Measurements from ENCODE around the gene CCDC85A. TPM values are rescaled to one million over a fixed set of nuclear protein-coding genes. Genes with fewer than 3 reads are reported as not detected.

The CCDC85A gene
- total and polyA plus RNA-seq, 5 donors from 2014 or later: not detected

DNA sequence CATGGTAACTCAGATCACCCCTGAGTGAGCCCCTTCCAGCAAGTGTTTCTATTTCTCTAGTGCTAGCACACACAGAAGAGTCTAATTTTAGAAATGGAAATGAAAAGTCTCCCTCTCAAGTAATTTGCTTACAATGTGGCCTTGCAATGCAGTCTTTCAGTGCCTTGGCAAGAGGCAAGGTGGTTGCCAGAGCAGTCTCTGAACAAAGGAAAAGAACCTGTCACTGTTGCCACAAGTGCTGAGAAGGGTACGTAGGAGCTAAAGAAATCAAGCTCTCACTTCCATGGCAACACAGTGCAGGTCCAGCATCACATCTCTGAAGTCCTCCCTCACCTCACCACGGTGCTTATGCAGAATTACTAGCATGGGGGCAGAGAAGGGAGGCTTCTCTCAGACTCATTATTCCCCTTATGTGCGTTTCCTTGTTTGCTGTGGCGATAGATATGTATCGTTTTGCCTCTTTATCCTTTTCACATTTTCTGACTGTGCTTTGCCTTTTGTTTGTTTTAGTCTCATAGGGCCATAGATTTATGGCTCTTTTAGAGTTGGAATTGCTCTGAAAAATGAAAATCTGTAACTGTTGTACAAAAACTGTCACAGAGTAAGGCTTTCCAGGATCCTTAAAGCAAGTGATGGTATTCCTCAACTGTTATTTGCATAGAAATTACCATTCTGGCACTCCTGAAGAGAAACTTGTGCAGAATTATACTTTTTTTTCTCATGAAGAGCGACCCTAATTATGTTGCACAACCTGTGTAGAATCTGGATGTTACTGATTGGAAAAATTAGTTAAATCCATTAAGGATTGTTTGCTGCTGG lies 164.8 kb downstream of the CCDC85A start:
- H3K9me3 ChIP-seq (ENCODE audit: control insufficient read depth in 2 of 2, low read length in 2 of 2): no peaks in the 10 kb centered on the region
- H3K4me3 Mint-ChIP-seq: no peak overlapping the region
- H3K4me1 Mint-ChIP-seq: no peaks in the 10 kb centered on the region
- no peaks in the 10 kb centered on the region for H3K36me3 Mint-ChIP-seq
- no peaks in the 10 kb centered on the region for H3K27me3 Mint-ChIP-seq
- H3K4me3 ChIP-seq (ENCODE audit: low read depth, low read length): no peak overlapping the region
- no peaks in the 10 kb centered on the region for H3K27me3 ChIP-seq (ENCODE audit: control insufficient read depth, insufficient read depth, low read length)
- no peak overlapping the region for H3K27ac Mint-ChIP-seq
- DNase-seq: no peak
- H3K9me3 Mint-ChIP-seq: peaks cover 0 to 2% (median 0%) of the 10 kb centered on the region in 7 donors
- ATAC-seq (ENCODE audit: low read depth in 2 of 2): no peak
- H3K4me1 ChIP-seq (ENCODE audit: control insufficient read depth, insufficient read depth, low read length, poor library complexity, severe bottlenecking): no peaks in the 10 kb centered on the region
- H3K27ac ChIP-seq (ENCODE audit: insufficient read depth, low read length, poor library complexity, severe bottlenecking): no peak overlapping the region
- no peaks in the 10 kb centered on the region for H3K36me3 ChIP-seq (ENCODE audit: control insufficient read depth, insufficient read depth, low read length)

DNA sequence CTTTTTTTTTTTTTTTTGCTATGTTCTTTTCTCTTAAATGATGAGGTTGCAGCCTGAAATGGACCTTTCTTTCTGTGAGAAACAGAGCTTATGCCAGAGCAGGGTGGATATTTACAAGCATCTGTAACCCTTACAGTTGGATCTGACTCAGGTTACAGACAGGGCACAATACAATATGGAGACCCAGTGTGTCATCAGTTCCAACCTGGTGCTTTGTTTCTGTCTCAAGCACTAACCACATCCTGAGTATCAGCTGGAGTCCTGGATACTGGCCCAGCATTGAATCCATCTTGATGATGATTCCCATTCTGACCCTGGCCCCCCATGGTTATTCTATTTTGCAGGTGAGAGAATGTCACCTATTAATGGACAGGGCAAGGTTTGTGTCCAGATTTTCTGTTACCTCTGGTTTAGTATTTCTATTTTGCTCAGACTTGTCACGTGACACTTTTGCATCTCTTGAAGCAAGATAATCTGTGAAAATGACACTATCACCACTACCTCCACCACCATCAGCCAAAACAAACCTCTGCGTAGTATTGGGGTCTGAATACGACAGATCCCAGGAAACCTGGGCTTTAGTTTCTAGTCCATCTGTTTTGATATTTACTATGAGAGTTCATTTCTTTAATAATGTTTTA lies 174.0 kb downstream of the CCDC85A start:
- Histone ChIP-seq H3K27me3 (ENCODE audit: control insufficient read depth, insufficient read depth, low read length) (no peaks in the 10 kb centered on the region), H3K9me3 (ENCODE audit: control insufficient read depth in 2 of 2, low read length in 2 of 2) (no peaks in the 10 kb centered on the region), H3K4me1 (ENCODE audit: control insufficient read depth, insufficient read depth, low read length, poor library complexity, severe bottlenecking) (no peaks in the 10 kb centered on the region), H3K4me3 (ENCODE audit: low read depth, low read length) (no peak overlapping the region), H3K36me3 (ENCODE audit: control insufficient read depth, insufficient read depth, low read length) (no peaks in the 10 kb centered on the region), H3K27ac (ENCODE audit: insufficient read depth, low read length, poor library complexity, severe bottlenecking) (no peak overlapping the region)
- ATAC-seq (ENCODE audit: low read depth in 2 of 2) (no peak), DNase-seq (no peak)
- Mint-ChIP-seq H3K4me3 (no peak overlapping the region), H3K36me3 (no peaks in the 10 kb centered on the region), H3K27me3 (no peaks in the 10 kb centered on the region), H3K27ac (no peak overlapping the region), H3K4me1 (no peaks in the 10 kb centered on the region), H3K9me3 (peaks cover 0 to 14% (median 7%) of the 10 kb centered on the region in 7 donors)

DNA sequence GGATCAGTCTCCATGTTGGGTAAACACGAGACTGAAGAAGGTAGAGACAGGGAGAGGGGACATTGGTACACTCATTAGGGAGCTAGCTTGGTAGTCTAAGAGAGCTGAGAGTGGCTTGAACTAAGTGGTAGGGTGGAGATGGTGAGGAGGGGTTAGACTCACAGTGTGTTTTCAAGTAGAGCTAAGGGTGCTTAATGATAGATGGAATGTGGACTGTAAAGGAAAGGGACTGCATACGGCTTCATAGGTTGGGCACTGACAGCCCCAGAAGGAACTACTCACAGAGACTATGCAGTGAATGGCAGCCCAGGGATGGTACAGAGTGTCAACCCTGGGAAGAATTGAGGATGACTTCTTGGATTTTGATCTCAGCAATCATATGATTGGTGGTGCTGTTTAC lies 178.1 kb downstream of the CCDC85A start:
- Histone ChIP-seq H3K27me3 (ENCODE audit: control insufficient read depth, insufficient read depth, low read length) (no peaks in the 10 kb centered on the region), H3K4me1 (ENCODE audit: control insufficient read depth, insufficient read depth, low read length, poor library complexity, severe bottlenecking) (no peaks in the 10 kb centered on the region), H3K4me3 (ENCODE audit: low read depth, low read length) (no peak overlapping the region), H3K9me3 (ENCODE audit: control insufficient read depth in 2 of 2, low read length in 2 of 2) (no peaks in the 10 kb centered on the region), H3K36me3 (ENCODE audit: control insufficient read depth, insufficient read depth, low read length) (no peaks in the 10 kb centered on the region), H3K27ac (ENCODE audit: insufficient read depth, low read length, poor library complexity, severe bottlenecking) (no peak overlapping the region)
- H3K36me3 Mint-ChIP-seq: no peaks in the 10 kb centered on the region
- no peak for ATAC-seq (ENCODE audit: low read depth in 2 of 2)
- DNase-seq: no peak
- no peaks in the 10 kb centered on the region for H3K27me3 Mint-ChIP-seq
- no peak overlapping the region for H3K4me3 Mint-ChIP-seq
- H3K9me3 Mint-ChIP-seq: peaks cover 0 to 15% (median 7%) of the 10 kb centered on the region in 7 donors
- no peaks in the 10 kb centered on the region for H3K4me1 Mint-ChIP-seq
- H3K27ac Mint-ChIP-seq: no peak overlapping the region

DNA sequence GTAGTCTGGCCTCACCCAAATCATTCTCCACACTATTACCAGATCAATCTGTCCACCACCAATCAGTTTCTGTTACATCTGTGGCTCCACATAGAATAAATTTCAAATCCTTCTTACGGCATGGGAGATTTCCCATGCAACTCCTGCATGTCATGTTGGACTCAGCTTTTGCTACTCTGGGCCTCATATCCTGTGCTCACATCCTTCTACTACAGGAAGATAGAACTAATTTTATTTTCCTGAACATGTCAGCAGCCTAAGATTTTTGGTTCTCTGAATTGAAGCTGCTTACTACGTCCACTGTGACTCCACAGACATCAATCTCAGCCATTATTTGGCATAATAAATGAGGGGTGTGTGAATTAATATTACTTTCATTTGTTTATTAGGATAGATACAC lies 181.1 kb downstream of the CCDC85A start:
- H3K27ac Mint-ChIP-seq: no peak overlapping the region
- peaks cover 0 to 15% (median 5%) of the 10 kb centered on the region in 7 donors for H3K9me3 Mint-ChIP-seq
- Histone ChIP-seq H3K27ac (ENCODE audit: insufficient read depth, low read length, poor library complexity, severe bottlenecking) (no peak overlapping the region), H3K27me3 (ENCODE audit: control insufficient read depth, insufficient read depth, low read length) (no peaks in the 10 kb centered on the region), H3K9me3 (ENCODE audit: control insufficient read depth in 2 of 2, low read length in 2 of 2) (no peaks in the 10 kb centered on the region), H3K4me3 (ENCODE audit: low read depth, low read length) (no peak overlapping the region), H3K36me3 (ENCODE audit: control insufficient read depth, insufficient read depth, low read length) (no peaks in the 10 kb centered on the region), H3K4me1 (ENCODE audit: control insufficient read depth, insufficient read depth, low read length, poor library complexity, severe bottlenecking) (no peaks in the 10 kb centered on the region)
- H3K4me3 Mint-ChIP-seq: no peak overlapping the region
- no peak for ATAC-seq (ENCODE audit: low read depth in 2 of 2)
- no peak for DNase-seq
- H3K27me3 Mint-ChIP-seq: no peaks in the 10 kb centered on the region
- no peaks in the 10 kb centered on the region for H3K36me3 Mint-ChIP-seq
- H3K4me1 Mint-ChIP-seq: no peaks in the 10 kb centered on the region

DNA sequence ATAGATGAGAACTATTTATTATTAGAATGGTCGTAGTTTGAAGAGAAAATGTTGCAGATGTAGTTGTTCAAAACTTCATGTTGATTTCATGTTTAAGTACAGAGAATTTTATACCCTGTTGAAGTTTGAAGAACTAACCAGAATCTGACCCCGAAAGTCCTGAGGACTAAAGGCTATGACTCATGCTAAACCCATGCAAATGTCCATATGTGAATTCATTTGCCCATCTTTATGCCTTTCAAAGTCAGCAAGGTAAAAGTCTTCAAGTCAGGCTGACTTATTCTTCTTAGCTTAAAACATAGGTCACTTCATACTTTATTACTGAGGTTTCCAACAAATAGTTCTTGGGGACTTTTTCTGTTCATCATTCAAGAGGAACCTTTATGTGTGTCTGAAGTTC lies 185.5 kb downstream of the CCDC85A start:
- no peak overlapping the region for H3K4me3 Mint-ChIP-seq
- no peak overlapping the region for H3K4me3 ChIP-seq (ENCODE audit: low read depth, low read length)
- H3K27me3 Mint-ChIP-seq: no peaks in the 10 kb centered on the region
- no peaks in the 10 kb centered on the region for H3K9me3 ChIP-seq (ENCODE audit: control insufficient read depth in 2 of 2, low read length in 2 of 2)
- H3K4me1 Mint-ChIP-seq: no peaks in the 10 kb centered on the region
- DNase-seq (no peak), ATAC-seq (ENCODE audit: low read depth in 2 of 2) (no peak)
- no peak overlapping the region for H3K27ac ChIP-seq (ENCODE audit: insufficient read depth, low read length, poor library complexity, severe bottlenecking)
- H3K36me3 ChIP-seq (ENCODE audit: control insufficient read depth, insufficient read depth, low read length): no peaks in the 10 kb centered on the region
- no peaks in the 10 kb centered on the region for H3K4me1 ChIP-seq (ENCODE audit: control insufficient read depth, insufficient read depth, low read length, poor library complexity, severe bottlenecking)
- no peak overlapping the region for H3K27ac Mint-ChIP-seq
- no peaks in the 10 kb centered on the region for H3K36me3 Mint-ChIP-seq
- H3K27me3 ChIP-seq (ENCODE audit: control insufficient read depth, insufficient read depth, low read length): no peaks in the 10 kb centered on the region
- H3K9me3 Mint-ChIP-seq: peaks cover 0 to 5% (median 2%) of the 10 kb centered on the region in 7 donors

DNA sequence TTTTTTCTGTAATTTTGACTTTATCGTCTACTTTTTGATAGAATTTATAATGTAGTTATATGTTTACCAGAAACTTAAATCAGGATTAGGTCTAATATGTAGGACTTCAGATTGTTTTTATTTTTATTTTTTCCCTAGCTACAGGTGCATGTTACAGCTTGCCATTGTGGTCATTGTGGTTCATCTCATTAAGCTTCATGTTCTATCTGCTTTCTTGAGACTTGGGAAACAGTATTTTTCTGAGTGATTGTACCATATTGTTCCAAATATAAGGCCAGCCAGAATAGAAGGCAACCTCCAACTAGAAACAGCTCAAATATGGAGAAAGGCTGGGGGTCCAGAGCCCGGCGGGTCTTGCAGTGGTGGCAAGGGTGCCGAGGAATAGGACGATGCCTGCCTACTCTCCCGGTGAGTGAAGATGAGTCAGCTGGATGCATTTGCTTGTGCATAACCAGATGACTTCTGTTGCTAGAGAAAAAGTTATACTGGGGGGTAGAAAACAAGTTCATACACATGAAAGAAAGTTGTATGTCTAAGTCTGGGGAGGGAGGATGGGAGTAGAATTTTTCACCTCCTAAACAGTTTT lies 188.4 kb downstream of the CCDC85A start:
- DNase-seq (no peak), ATAC-seq (ENCODE audit: low read depth in 2 of 2) (no peak)
- H3K9me3 Mint-ChIP-seq: peaks cover 0 to 6% (median 2%) of the 10 kb centered on the region in 7 donors
- no peaks in the 10 kb centered on the region for H3K4me1 Mint-ChIP-seq
- H3K27me3 Mint-ChIP-seq: no peaks in the 10 kb centered on the region
- H3K36me3 ChIP-seq (ENCODE audit: control insufficient read depth, insufficient read depth, low read length): no peaks in the 10 kb centered on the region
- H3K9me3 ChIP-seq (ENCODE audit: control insufficient read depth in 2 of 2, low read length in 2 of 2): no peaks in the 10 kb centered on the region
- no peaks in the 10 kb centered on the region for H3K36me3 Mint-ChIP-seq
- no peak overlapping the region for H3K4me3 Mint-ChIP-seq
- no peak overlapping the region for H3K27ac ChIP-seq (ENCODE audit: insufficient read depth, low read length, poor library complexity, severe bottlenecking)
- no peaks in the 10 kb centered on the region for H3K4me1 ChIP-seq (ENCODE audit: control insufficient read depth, insufficient read depth, low read length, poor library complexity, severe bottlenecking)
- no peak overlapping the region for H3K4me3 ChIP-seq (ENCODE audit: low read depth, low read length)
- H3K27ac Mint-ChIP-seq: no peak overlapping the region
- no peaks in the 10 kb centered on the region for H3K27me3 ChIP-seq (ENCODE audit: control insufficient read depth, insufficient read depth, low read length)

DNA sequence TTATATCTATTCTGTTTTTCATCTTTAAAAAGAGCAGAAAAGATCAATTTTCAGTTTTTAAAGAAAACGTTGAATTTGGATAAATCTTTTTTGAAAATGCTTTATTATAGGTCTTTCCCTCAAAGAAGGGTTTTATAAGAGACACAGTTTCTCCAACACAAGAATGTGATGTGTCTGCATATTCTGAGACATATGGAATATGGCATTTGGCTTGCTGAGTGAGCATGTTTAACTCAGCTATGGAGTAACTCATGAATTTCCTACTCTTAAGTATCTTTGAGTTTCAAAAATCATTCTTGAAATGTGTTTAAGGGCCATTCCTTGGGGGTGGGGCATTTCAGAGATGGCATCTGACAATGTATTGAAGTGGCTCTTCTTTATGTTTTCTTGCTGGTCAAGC lies 191.5 kb downstream of the CCDC85A start:
- H3K27ac Mint-ChIP-seq: no peak overlapping the region
- DNase-seq: no peak
- H3K27ac ChIP-seq (ENCODE audit: insufficient read depth, low read length, poor library complexity, severe bottlenecking): no peak overlapping the region
- H3K4me1 Mint-ChIP-seq: no peaks in the 10 kb centered on the region
- H3K27me3 ChIP-seq (ENCODE audit: control insufficient read depth, insufficient read depth, low read length): no peaks in the 10 kb centered on the region
- H3K9me3 Mint-ChIP-seq: peaks cover 0 to 8% (median 2%) of the 10 kb centered on the region in 7 donors
- H3K4me3 Mint-ChIP-seq: no peak overlapping the region
- H3K36me3 Mint-ChIP-seq: no peaks in the 10 kb centered on the region
- no peaks in the 10 kb centered on the region for H3K9me3 ChIP-seq (ENCODE audit: control insufficient read depth in 2 of 2, low read length in 2 of 2)
- H3K36me3 ChIP-seq (ENCODE audit: control insufficient read depth, insufficient read depth, low read length): no peaks in the 10 kb centered on the region
- H3K27me3 Mint-ChIP-seq: no peaks in the 10 kb centered on the region
- ATAC-seq (ENCODE audit: low read depth in 2 of 2): no peak
- H3K4me3 ChIP-seq (ENCODE audit: low read depth, low read length): no peak overlapping the region
- H3K4me1 ChIP-seq (ENCODE audit: control insufficient read depth, insufficient read depth, low read length, poor library complexity, severe bottlenecking): no peaks in the 10 kb centered on the region
